HFFc6 (cell line): ENCODE measurements around the gene DUOX2. TPM values are rescaled to one million over a fixed set of nuclear protein-coding genes. Genes with fewer than 3 reads are reported as not detected.
A peak's percentile ranks its signal among the peaks of the same experiment; 100 is the strongest.

ENCODE experiments used
- DNase-seq: peaks from one replicate; pipeline ENCODE4 v3.0.0-alpha.2; 2018
- H3K27ac Mint-ChIP-seq: 2 replicates; pipeline ENCODE4 v1.8.0; 2020; ENCODE audit warnings: mild to moderate bottlenecking, mixed read lengths
- H3K27me3 Mint-ChIP-seq: 2 replicates; pipeline ENCODE4 v1.8.0; 2021; ENCODE audit warnings: mild to moderate bottlenecking, moderate library complexity, mixed read lengths; ENCODE audit not compliant: insufficient read depth
- H3K36me3 Mint-ChIP-seq: 2 replicates; pipeline ENCODE4 v1.8.0; 2021; ENCODE audit warnings: low read depth, mixed read lengths
- H3K4me1 Mint-ChIP-seq: 2 replicates; pipeline ENCODE4 v1.8.0; 2020; ENCODE audit warnings: low read depth, mixed read lengths
- H3K4me3 Mint-ChIP-seq: 2 replicates; pipeline ENCODE4 v1.8.0; 2020; ENCODE audit warnings: mild to moderate bottlenecking, moderate library complexity, mixed read lengths
- H3K9me3 Mint-ChIP-seq: 2 replicates; pipeline ENCODE4 v1.8.0; 2020; ENCODE audit warnings: mild to moderate bottlenecking, mixed read lengths
- CTCF ChIP-seq: fragments of 200-600 bp; sonication (generic); IDR thresholded peaks from 2 replicates; pipeline ENCODE4 v1.5.0; 2021; ENCODE audit warnings: antibody characterized with exemption, mild to moderate bottlenecking
- total RNA-seq, 6 experiments: library from RNA; stranded (reverse); fragmentation: NEBNext Ultra II Directional; extraction: Animal tissue kit (Norgen Biotek cat#: 25700); gene quantifications; 2 replicates in 1 of 6; 3 replicates in 5 of 6; pipeline ENCODE4 v1.2.3, GENCODE V29; 2021

The DUOX2 gene
- total RNA-seq, 6 experiments from 2014 or later, result not detected

- Mint-ChIP-seq H3K9me3 (no peaks in the 10 kb centered on the region), H3K4me3 (peak overlapping the region; percentile 17), H3K4me1 (peaks cover 21% of the 10 kb centered on the region), H3K36me3 (no peaks in the 10 kb centered on the region), H3K27me3 (peaks cover 6% of the 10 kb centered on the region), H3K27ac (peak overlapping the region; percentile 94)
- no peak for TF ChIP-seq CTCF
- DNase-seq, result peak; percentile 83
Measured at GRCh38 chr15:45156744-45157455, 42.9 kb upstream of the DUOX2 start.

- no peak for DNase-seq
- peaks cover 6% of the 10 kb centered on the region for H3K27me3 Mint-ChIP-seq
- no peaks in the 10 kb centered on the region for H3K36me3 Mint-ChIP-seq
- H3K4me1 Mint-ChIP-seq, result peaks cover 20% of the 10 kb centered on the region
- no peak overlapping the region for H3K4me3 Mint-ChIP-seq
- TF ChIP-seq CTCF, result no peak
- no peaks in the 10 kb centered on the region for H3K9me3 Mint-ChIP-seq
- peak overlapping the region; percentile 94; the same call in 1 of the 2 replicates for H3K27ac Mint-ChIP-seq
Measured at GRCh38 chr15:45155739-45156138, 41.8 kb upstream of the DUOX2 start.

- no peak for TF ChIP-seq CTCF
- no peak for DNase-seq
- Mint-ChIP-seq H3K4me3 (no peak overlapping the region), H3K27ac (no peak overlapping the region), H3K4me1 (peaks cover 28% of the 10 kb centered on the region), H3K9me3 (no peaks in the 10 kb centered on the region), H3K36me3 (no peaks in the 10 kb centered on the region), H3K27me3 (peaks cover 6% of the 10 kb centered on the region)
Measured at GRCh38 chr15:45151998-45152828, 38.2 kb upstream of the DUOX2 start.

- no peaks in the 10 kb centered on the region; the same call in none of the 2 replicates for H3K27me3 Mint-ChIP-seq
- H3K4me3 Mint-ChIP-seq, result no peak overlapping the region
- H3K4me1 Mint-ChIP-seq, result peaks cover 23% of the 10 kb centered on the region
- no peaks in the 10 kb centered on the region for H3K9me3 Mint-ChIP-seq
- TF ChIP-seq CTCF, result no peak
- H3K36me3 Mint-ChIP-seq, result no peaks in the 10 kb centered on the region
- no peak overlapping the region for H3K27ac Mint-ChIP-seq
- no peak for DNase-seq
Measured at GRCh38 chr15:45150997-45151396, 37.0 kb upstream of the DUOX2 start.

GRCh38 chr15:45150481-45150880 is 36.5 kb upstream of the DUOX2 start:
- H3K27me3 Mint-ChIP-seq, result no peaks in the 10 kb centered on the region; the same call in none of the 2 replicates
- no peak overlapping the region for H3K27ac Mint-ChIP-seq
- no peak overlapping the region for H3K4me3 Mint-ChIP-seq
- peaks cover 27% of the 10 kb centered on the region for H3K4me1 Mint-ChIP-seq
- H3K36me3 Mint-ChIP-seq, result no peaks in the 10 kb centered on the region
- no peak for TF ChIP-seq CTCF
- DNase-seq, result no peak
- no peaks in the 10 kb centered on the region for H3K9me3 Mint-ChIP-seq
